Measurements from ENCODE around the gene LYPD8. TPM values are rescaled to one million over a fixed set of nuclear protein-coding genes. Genes with fewer than 3 reads are reported as not detected.

Gene LYPD8
- total RNA-seq, 1 experiment from 2014 or later: not detected

GRCh38 chr1:248730507-248731335 is 24.8 kb downstream of the LYPD8 start:
- in situ Hi-C loops (cut with HindIII; ENCODE audit: low pct_unique_long_range_greater_than_20kb, low sequenced_read_pairs): no loop called here
- no peak for DNase-seq (ENCODE audit: low read depth)

DNA sequence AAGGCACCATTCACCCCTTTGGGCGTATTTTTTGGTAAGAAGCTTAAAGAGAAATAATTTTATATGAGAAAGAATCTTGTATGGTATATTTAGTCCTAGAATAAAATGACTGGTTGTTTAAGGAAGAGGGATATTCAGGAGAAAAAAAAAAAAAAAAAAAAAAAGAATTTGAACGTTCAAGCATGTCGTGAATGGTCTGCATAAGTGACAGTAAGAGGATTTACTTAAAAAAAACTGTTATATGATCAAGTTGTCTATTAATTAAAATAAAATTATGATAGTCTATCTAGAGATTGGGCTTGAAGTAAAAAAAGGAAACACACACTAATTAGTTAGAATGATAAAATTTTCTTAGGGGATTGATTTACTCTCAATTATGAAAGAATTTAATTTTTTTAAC is 41.3 kb downstream of the LYPD8 start:
- in situ Hi-C loops (cut with HindIII; ENCODE audit: low pct_unique_long_range_greater_than_20kb, low sequenced_read_pairs): no loop called here
- peak; percentile 10 for DNase-seq (ENCODE audit: low read depth)

- in situ Hi-C loops (cut with HindIII; ENCODE audit: low pct_unique_long_range_greater_than_20kb, low sequenced_read_pairs): no loop called here
- DNase-seq (ENCODE audit: low read depth): no peak
Measured at GRCh38 chr1:248710305-248710900, 45.2 kb downstream of the LYPD8 start.

DNA sequence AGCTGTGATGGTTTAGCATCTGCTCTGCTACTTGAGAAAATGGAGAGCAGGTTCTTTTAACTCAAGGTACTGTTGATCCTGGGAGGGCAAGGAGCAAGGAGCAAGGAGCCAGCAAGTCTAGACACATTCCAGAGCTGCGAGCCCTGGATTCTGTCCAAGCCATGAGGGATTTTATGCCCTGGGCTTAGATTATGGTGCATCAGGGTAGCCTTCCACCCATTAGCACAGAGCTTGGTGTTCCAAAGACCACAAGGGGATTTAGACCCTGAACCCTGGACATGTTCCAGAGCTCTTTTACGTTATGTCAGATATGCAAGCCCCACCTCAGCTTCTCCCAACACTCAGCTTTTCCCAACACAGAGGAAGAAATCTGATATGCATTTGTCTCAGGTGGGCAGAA is 51.0 kb downstream of the LYPD8 start:
- in situ Hi-C loops (cut with HindIII; ENCODE audit: low pct_unique_long_range_greater_than_20kb, low sequenced_read_pairs): no loop called here
- no peak for DNase-seq (ENCODE audit: low read depth)

GRCh38 chr1:248703674-248704073 is 51.9 kb downstream of the LYPD8 start:
- in situ Hi-C loops (cut with HindIII; ENCODE audit: low pct_unique_long_range_greater_than_20kb, low sequenced_read_pairs): no loop called here

DNA sequence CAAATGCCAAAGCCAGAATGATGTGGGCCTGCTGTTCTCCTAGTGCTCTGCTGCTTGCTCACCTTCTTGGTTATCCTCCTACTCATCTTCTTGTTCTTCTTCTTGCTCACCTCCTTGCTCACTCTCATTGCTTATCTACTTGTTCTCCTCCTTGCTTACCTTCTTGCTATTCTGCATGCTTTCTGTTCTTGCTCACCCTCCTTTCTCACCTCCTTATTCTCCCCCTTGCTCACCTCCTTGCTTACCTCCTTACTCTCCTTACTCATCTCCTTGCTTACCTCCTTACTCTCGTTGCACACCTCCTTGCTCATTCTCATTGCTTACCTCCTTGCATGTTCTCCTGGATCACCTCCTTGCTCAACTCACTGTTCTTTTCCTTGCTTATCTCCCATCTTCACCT is 52.8 kb downstream of the LYPD8 start, which contains the start of gene OR14I1:
TSS of gene OR14I1 (minus strand) at position 53 of the 400 bp plus-strand sequence.
- in situ Hi-C loops (cut with HindIII; ENCODE audit: low pct_unique_long_range_greater_than_20kb, low sequenced_read_pairs): no loop called here
- no peak for DNase-seq (ENCODE audit: low read depth)

More at GRCh38 chr1:248703674-248704073, 51.9 kb downstream of the LYPD8 start:
- no peak for DNase-seq (ENCODE audit: low read depth)

GRCh38 chr1:248699099-248699498 is 56.5 kb downstream of the LYPD8 start:
- in situ Hi-C loops (cut with HindIII; ENCODE audit: low pct_unique_long_range_greater_than_20kb, low sequenced_read_pairs): no loop called here
- no peak for DNase-seq (ENCODE audit: low read depth)

GRCh38 chr1:248697907-248698306 is 57.7 kb downstream of the LYPD8 start:
- no peak for DNase-seq (ENCODE audit: low read depth)
- in situ Hi-C loops (cut with HindIII; ENCODE audit: low pct_unique_long_range_greater_than_20kb, low sequenced_read_pairs): no loop called here

- no peak for DNase-seq (ENCODE audit: low read depth)
- in situ Hi-C loops (cut with HindIII; ENCODE audit: low pct_unique_long_range_greater_than_20kb, low sequenced_read_pairs): no loop called here
Measured at GRCh38 chr1:248696774-248697173, 58.8 kb downstream of the LYPD8 start.

DNA sequence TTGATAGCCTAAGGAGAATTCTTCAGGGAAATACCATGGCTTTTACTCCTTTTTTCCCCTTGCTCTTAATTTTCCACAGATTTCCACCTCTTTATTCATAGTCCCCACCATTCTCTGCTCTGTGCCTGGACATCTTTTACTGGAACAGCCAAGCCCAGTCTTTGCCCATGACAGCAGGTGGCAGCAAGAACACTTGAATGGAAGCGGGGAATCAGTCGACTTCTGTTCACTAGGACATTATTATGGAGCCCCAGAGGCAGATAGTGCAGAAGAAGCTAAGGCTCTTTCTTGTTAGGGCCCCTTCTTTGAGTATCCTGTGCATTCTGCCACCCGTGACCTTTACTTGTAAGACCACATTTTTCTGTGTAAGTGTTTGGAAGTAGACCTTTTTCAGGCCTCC is 59.3 kb downstream of the LYPD8 start:
- in situ Hi-C loops (cut with HindIII; ENCODE audit: low pct_unique_long_range_greater_than_20kb, low sequenced_read_pairs): no loop called here
- peak; percentile 2 for DNase-seq (ENCODE audit: low read depth)

DNA sequence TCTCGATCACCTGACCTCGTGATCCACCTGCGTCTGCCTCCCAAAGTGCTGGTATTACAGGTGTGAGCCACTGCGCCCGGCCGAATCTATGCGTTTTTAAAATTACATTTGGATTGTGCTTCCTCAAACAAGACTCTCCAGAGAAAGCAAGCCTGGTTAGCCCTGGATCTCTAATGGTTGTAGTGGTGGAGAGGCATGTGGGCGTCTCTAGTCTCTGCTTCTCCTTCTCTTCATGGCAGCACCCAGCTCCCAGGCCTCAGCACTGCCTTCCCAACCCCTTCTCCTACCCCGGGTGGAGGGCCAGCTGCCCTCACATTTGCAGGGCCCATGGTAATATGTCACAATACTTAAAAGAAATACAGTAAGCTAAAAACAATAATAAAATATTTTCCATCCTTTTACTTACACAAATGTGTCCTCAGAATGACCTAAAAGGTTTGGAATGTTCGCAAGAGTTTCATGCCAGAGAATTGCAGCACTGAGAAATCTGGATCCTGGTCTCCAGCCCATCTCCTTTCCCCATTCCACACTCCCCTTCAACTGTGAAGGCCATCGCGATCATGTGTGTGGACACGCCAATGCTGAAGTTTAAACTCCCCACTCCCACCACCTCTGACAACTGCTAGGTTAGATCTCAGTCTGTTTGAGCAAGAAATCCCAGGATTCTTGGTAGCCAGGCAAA is 60.0 kb downstream of the LYPD8 start:
- no peak for DNase-seq (ENCODE audit: low read depth)
- in situ Hi-C loops (cut with HindIII; ENCODE audit: low pct_unique_long_range_greater_than_20kb, low sequenced_read_pairs): no loop called here

DNA sequence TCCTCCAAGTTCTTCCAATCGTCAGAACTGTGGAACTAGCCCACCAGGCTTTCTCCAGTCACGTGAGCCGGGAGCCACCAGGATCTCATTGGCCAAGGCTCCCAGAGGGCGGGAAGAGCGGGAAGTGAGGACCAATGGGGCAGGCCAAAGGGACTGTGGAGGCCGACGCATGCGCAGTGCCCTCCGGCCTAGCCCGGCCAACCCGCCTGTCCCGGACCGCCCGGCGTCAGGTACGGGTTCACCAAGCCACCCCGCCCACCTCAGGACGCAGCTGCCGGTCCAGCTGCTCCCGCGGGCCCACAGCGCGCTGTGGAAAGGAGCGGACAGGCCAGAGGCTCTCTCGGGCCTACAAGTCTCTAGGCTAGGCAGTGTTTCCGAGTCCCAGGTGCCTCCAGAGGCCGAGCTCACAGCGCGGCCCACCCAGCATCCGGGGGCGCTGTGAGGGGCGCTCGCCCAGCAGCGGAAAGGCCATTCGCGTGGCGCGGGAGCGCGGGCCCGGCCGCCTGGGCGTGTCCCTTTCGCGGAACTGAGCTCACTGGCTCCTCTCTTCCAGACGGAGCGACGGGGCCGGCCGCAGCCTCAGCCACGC is 63.9 kb downstream of the LYPD8 start:
- in situ Hi-C loops (cut with HindIII; ENCODE audit: low pct_unique_long_range_greater_than_20kb, low sequenced_read_pairs): no loop called here

More for the DNA sequence above, 63.9 kb downstream of the LYPD8 start:
- no peak for DNase-seq (ENCODE audit: low read depth)

Other genes starting within 250 kb of the LYPD8 start
- gene OR2G6, start 247.7 kb downstream of the LYPD8 start, total RNA-seq (2014; rRNA removed; shearing (Covaris generic); ENCODE audit: low replicate concordance): not detected in 2 replicates
- gene OR2T29, start 193.0 kb downstream of the LYPD8 start, total RNA-seq (2014; rRNA removed; shearing (Covaris generic); ENCODE audit: low replicate concordance): not detected in 2 replicates
- gene OR2T34, start 181.0 kb downstream of the LYPD8 start, total RNA-seq (2014; rRNA removed; shearing (Covaris generic); ENCODE audit: low replicate concordance): not detected in 2 replicates
- not detected in 2 replicates for gene OR2T10, start 158.1 kb downstream of the LYPD8 start, total RNA-seq (2014; rRNA removed; shearing (Covaris generic); ENCODE audit: low replicate concordance)
- not detected in 2 replicates for gene OR2T11, start 120.7 kb downstream of the LYPD8 start, total RNA-seq (2014; rRNA removed; shearing (Covaris generic); ENCODE audit: low replicate concordance)
- gene OR2T35, start 110.5 kb downstream of the LYPD8 start, total RNA-seq (2014; rRNA removed; shearing (Covaris generic); ENCODE audit: low replicate concordance): not detected in 2 replicates
- not detected in 2 replicates for gene OR2T27, start 100.2 kb downstream of the LYPD8 start, total RNA-seq (2014; rRNA removed; shearing (Covaris generic); ENCODE audit: low replicate concordance)
- gene OR14I1, start 53.0 kb downstream of the LYPD8 start, total RNA-seq (2014; rRNA removed; shearing (Covaris generic); ENCODE audit: low replicate concordance): not detected in 2 replicates
- 28.4 and 30.8 TPM in 2 replicates for gene SH3BP5L, start 70.2 kb upstream of the LYPD8 start, total RNA-seq (2014; rRNA removed; shearing (Covaris generic); ENCODE audit: low replicate concordance)
- 16.2 and 27.4 TPM in 2 replicates for gene ZNF672, start 82.5 kb upstream of the LYPD8 start, total RNA-seq (2014; rRNA removed; shearing (Covaris generic); ENCODE audit: low replicate concordance)
- gene ZNF692, start 103.3 kb upstream of the LYPD8 start, total RNA-seq (2014; rRNA removed; shearing (Covaris generic); ENCODE audit: low replicate concordance): 8.1 and 8.2 TPM in 2 replicates
- gene PGBD2, start 150.5 kb upstream of the LYPD8 start, total RNA-seq (2014; rRNA removed; shearing (Covaris generic); ENCODE audit: low replicate concordance): 5.8 and 10.4 TPM in 2 replicates